Measurements from ENCODE around the gene RBM12.

Gene RBM12

GRCh38 chr20:35603695-35604448 lies 60.8 kb downstream of the RBM12 start:
- Histone ChIP-seq H3K27ac (ENCODE audit: low read depth, low read length) (no peak overlapping the region), H3K36me3 (ENCODE audit: control insufficient read depth, insufficient read depth, low read length) (no peaks in the 10 kb centered on the region), H3K9me3 (ENCODE audit: control insufficient read depth, insufficient read depth, low read length) (no peaks in the 10 kb centered on the region), H3K27me3 (ENCODE audit: control insufficient read depth, insufficient read depth, low read length) (peaks cover 43% of the 10 kb centered on the region), H3K4me3 (ENCODE audit: low read depth, low read length) (no peak overlapping the region), H3K4me1 (ENCODE audit: control insufficient read depth, insufficient read depth, low read length) (no peaks in the 10 kb centered on the region), H3K9ac (ENCODE audit: low read depth, low read length) (no peak overlapping the region)

- Histone ChIP-seq H3K27ac (ENCODE audit: low read depth, low read length) (no peak overlapping the region), H3K4me3 (ENCODE audit: low read depth, low read length) (no peak overlapping the region), H3K36me3 (ENCODE audit: control insufficient read depth, insufficient read depth, low read length) (no peaks in the 10 kb centered on the region), H3K9ac (ENCODE audit: low read depth, low read length) (no peak overlapping the region), H3K27me3 (ENCODE audit: control insufficient read depth, insufficient read depth, low read length) (peaks cover 43% of the 10 kb centered on the region), H3K9me3 (ENCODE audit: control insufficient read depth, insufficient read depth, low read length) (no peaks in the 10 kb centered on the region), H3K4me1 (ENCODE audit: control insufficient read depth, insufficient read depth, low read length) (no peaks in the 10 kb centered on the region)
Observed at GRCh38 chr20:35602851-35603495, 61.7 kb downstream of the RBM12 start.

- no peaks in the 10 kb centered on the region for H3K4me1 ChIP-seq (ENCODE audit: control insufficient read depth, insufficient read depth, low read length)
- no peak overlapping the region for H3K9ac ChIP-seq (ENCODE audit: low read depth, low read length)
- no peak overlapping the region for H3K27ac ChIP-seq (ENCODE audit: low read depth, low read length)
- peaks cover 43% of the 10 kb centered on the region for H3K27me3 ChIP-seq (ENCODE audit: control insufficient read depth, insufficient read depth, low read length)
- H3K36me3 ChIP-seq (ENCODE audit: control insufficient read depth, insufficient read depth, low read length): no peaks in the 10 kb centered on the region
- peak overlapping the region; percentile 65; the same call in 1 of the 2 replicates for H3K4me3 ChIP-seq (ENCODE audit: low read depth, low read length)
- H3K9me3 ChIP-seq (ENCODE audit: control insufficient read depth, insufficient read depth, low read length): no peaks in the 10 kb centered on the region
Observed at GRCh38 chr20:35601990-35602389, 62.7 kb downstream of the RBM12 start.

GRCh38 chr20:35600993-35601973 lies 63.4 kb downstream of the RBM12 start:
- Histone ChIP-seq H3K36me3 (ENCODE audit: control insufficient read depth, insufficient read depth, low read length) (no peaks in the 10 kb centered on the region), H3K9ac (ENCODE audit: low read depth, low read length) (peak overlapping the region; percentile 45; the same call in 1 of the 2 replicates), H3K4me1 (ENCODE audit: control insufficient read depth, insufficient read depth, low read length) (no peaks in the 10 kb centered on the region), H3K27me3 (ENCODE audit: control insufficient read depth, insufficient read depth, low read length) (peaks cover 43% of the 10 kb centered on the region), H3K4me3 (ENCODE audit: low read depth, low read length) (peak overlapping the region; percentile 65), H3K9me3 (ENCODE audit: control insufficient read depth, insufficient read depth, low read length) (no peaks in the 10 kb centered on the region), H3K27ac (ENCODE audit: low read depth, low read length) (no peak overlapping the region)

- Histone ChIP-seq H3K27me3 (ENCODE audit: control insufficient read depth, insufficient read depth, low read length) (peaks cover 43% of the 10 kb centered on the region), H3K4me3 (ENCODE audit: low read depth, low read length) (peak overlapping the region; percentile 65), H3K9me3 (ENCODE audit: control insufficient read depth, insufficient read depth, low read length) (no peaks in the 10 kb centered on the region), H3K36me3 (ENCODE audit: control insufficient read depth, insufficient read depth, low read length) (no peaks in the 10 kb centered on the region), H3K4me1 (ENCODE audit: control insufficient read depth, insufficient read depth, low read length) (no peaks in the 10 kb centered on the region), H3K27ac (ENCODE audit: low read depth, low read length) (no peak overlapping the region), H3K9ac (ENCODE audit: low read depth, low read length) (no peak overlapping the region)
Observed at GRCh38 chr20:35600176-35600992, 64.3 kb downstream of the RBM12 start.

GRCh38 chr20:35599776-35600120 lies 65.0 kb downstream of the RBM12 start:
- Histone ChIP-seq H3K36me3 (ENCODE audit: control insufficient read depth, insufficient read depth, low read length) (no peaks in the 10 kb centered on the region), H3K4me1 (ENCODE audit: control insufficient read depth, insufficient read depth, low read length) (no peaks in the 10 kb centered on the region), H3K9me3 (ENCODE audit: control insufficient read depth, insufficient read depth, low read length) (no peaks in the 10 kb centered on the region), H3K4me3 (ENCODE audit: low read depth, low read length) (no peak overlapping the region), H3K9ac (ENCODE audit: low read depth, low read length) (no peak overlapping the region), H3K27me3 (ENCODE audit: control insufficient read depth, insufficient read depth, low read length) (peaks cover 43% of the 10 kb centered on the region), H3K27ac (ENCODE audit: low read depth, low read length) (no peak overlapping the region)
